IMR-90 (cell line): ENCODE measurements around the gene LETM1. TPM values are rescaled to one million over a fixed set of nuclear protein-coding genes. Genes with fewer than 3 reads are reported as not detected.

ENCODE experiments used
- ATAC-seq: fragments of 200-7000 bp; cut with Tn5 transposase; 2 replicates; pipeline ENCODE4 v1.9.1; 2020; ENCODE audit warnings: low read depth, mild to moderate bottlenecking, moderate library complexity
- BruUV-seq: library from RNA; stranded (reverse); fragments of 400-500 nt; replicated peaks from 2 replicates; lab custom pipeline; 2021; lab: Mats Ljungman, UMichigan
- CTCF ChIA-PET: fragments of 300-600 bp; formaldehyde crosslinking; extraction: SDS; loops from one replicate; lab custom pipeline; 2021; ENCODE audit warnings: antibody characterized with exemption; lab: Yijun Ruan, JAX
- POLR2A ChIA-PET: fragments of 300-600 bp; sonication (Branson Sonifier 250); formaldehyde crosslinking; loops from one replicate; lab custom pipeline; 2022; ENCODE audit warnings: antibody characterized with exemption; ENCODE audit not compliant: unreplicated experiment; lab: Charles Lee
- DNase-seq: peaks from one replicate; pipeline ENCODE4 v3.0.0; 2013
- H2AFZ ChIP-seq: replicated peaks from 2 replicates; pipeline ENCODE3; 2013; ENCODE audit warnings: low read length, mild to moderate bottlenecking; ENCODE audit not compliant: poor library complexity
- H2AK5ac ChIP-seq: 2 replicates; pipeline ENCODE4 v1.6.1; 2013; ENCODE audit warnings: low read depth, low read length, inconsistent platforms
- H2AK9ac ChIP-seq: replicated peaks from 2 replicates; pipeline ENCODE3; 2013; ENCODE audit warnings: mild to moderate bottlenecking, low read depth, low read length, moderate library complexity; ENCODE audit not compliant: poor library complexity
- H2BK120ac ChIP-seq: 2 replicates; pipeline ENCODE4 v1.6.1; 2013; ENCODE audit warnings: low read depth, low read length, inconsistent platforms
- H2BK15ac ChIP-seq: 3 replicates; pipeline ENCODE4 v1.6.1; 2013; ENCODE audit warnings: low read depth, low read length, inconsistent platforms
- H2BK20ac ChIP-seq: 2 replicates; pipeline ENCODE4 v1.6.1; 2013; ENCODE audit warnings: low read depth, mild to moderate bottlenecking, inconsistent platforms, low read length, moderate library complexity
- H2BK5ac ChIP-seq: 2 replicates; pipeline ENCODE4 v1.6.1; 2013; ENCODE audit warnings: mild to moderate bottlenecking, low read depth, low read length, inconsistent platforms; ENCODE audit not compliant: poor library complexity, severe bottlenecking
- H3K14ac ChIP-seq: replicated peaks from 2 replicates; pipeline ENCODE4 v1.6.1; 2013; ENCODE audit warnings: low read depth, low read length, inconsistent platforms
- H3K18ac ChIP-seq: 2 replicates; pipeline ENCODE4 v1.6.1; 2013; ENCODE audit warnings: low read depth, low read length, control low read depth
- H3K23ac ChIP-seq: 2 replicates; pipeline ENCODE4 v1.6.1; 2013; ENCODE audit warnings: low read depth, low read length, inconsistent platforms
- H3K27ac ChIP-seq: 2 replicates; pipeline ENCODE4 v1.5.1; 2013; ENCODE audit warnings: mild to moderate bottlenecking, control low read depth, low read length; ENCODE audit not compliant: insufficient read depth
- H3K27me3 ChIP-seq: 2 replicates; pipeline ENCODE4 v1.6.1; 2013; ENCODE audit warnings: low read length; ENCODE audit not compliant: control insufficient read depth, insufficient read depth
- H3K36me3 ChIP-seq: 2 replicates; pipeline ENCODE4 v1.6.1; 2013; ENCODE audit warnings: low read length, mixed read lengths; ENCODE audit not compliant: control insufficient read depth, insufficient read depth
- H3K4ac ChIP-seq: 2 replicates; pipeline ENCODE4 v1.6.1; 2013; ENCODE audit warnings: low read depth, low read length, inconsistent platforms
- H3K4me1 ChIP-seq: 2 replicates; pipeline ENCODE4 v1.6.1; 2013; ENCODE audit warnings: low read length, mixed read lengths; ENCODE audit not compliant: control insufficient read depth, insufficient read depth
- H3K4me2 ChIP-seq: 2 replicates; pipeline ENCODE4 v1.6.1; 2013; ENCODE audit warnings: low read depth, mild to moderate bottlenecking, control low read depth, low read length, moderate library complexity
- H3K4me3 ChIP-seq: 2 replicates; pipeline ENCODE4 v1.5.1; 2013; ENCODE audit warnings: low read depth, mild to moderate bottlenecking, control low read depth, low read length, moderate library complexity; ENCODE audit not compliant: insufficient read depth
- H3K56ac ChIP-seq: 2 replicates; pipeline ENCODE4 v1.6.1; 2013; ENCODE audit warnings: low read length, inconsistent platforms; ENCODE audit not compliant: insufficient read depth; ENCODE audit errors: extremely low read depth
- H3K79me1 ChIP-seq, 2 experiments: 2 replicates each; pipeline ENCODE4 v1.6.1; 2013; ENCODE audit warnings: low read length in 2 of 2, inconsistent platforms in 1 of 2, low read depth in 1 of 2
- H3K9ac ChIP-seq: 2 replicates; pipeline ENCODE4 v1.6.1; 2013; ENCODE audit warnings: low read depth, low read length, control low read depth
- H3K9me1 ChIP-seq: 2 replicates; pipeline ENCODE4 v1.6.1; 2013; ENCODE audit warnings: low read length, inconsistent platforms; ENCODE audit not compliant: insufficient read depth
- H3K9me3 ChIP-seq: 2 replicates; pipeline ENCODE4 v1.6.1; 2013; ENCODE audit warnings: low read length; ENCODE audit not compliant: control insufficient read depth, insufficient read depth
- H4K20me1 ChIP-seq: 2 replicates; pipeline ENCODE4 v1.6.1; 2013; ENCODE audit warnings: low read length, inconsistent platforms; ENCODE audit not compliant: insufficient read depth
- H4K5ac ChIP-seq: 2 replicates; pipeline ENCODE4 v1.6.1; 2013; ENCODE audit warnings: mild to moderate bottlenecking, low read depth, low read length, control low read depth
- H4K8ac ChIP-seq, 2 experiments: 2 replicates each; pipeline ENCODE4 v1.6.1; 2013; ENCODE audit warnings: low read depth in 2 of 2, low read length in 2 of 2, control low read depth in 1 of 2, inconsistent platforms in 1 of 2
- H4K91ac ChIP-seq: 2 replicates; pipeline ENCODE4 v1.6.1; 2013; ENCODE audit warnings: low read depth, low read length, inconsistent platforms; ENCODE audit not compliant: insufficient read depth
- BHLHE40 ChIP-seq: fragments of 150-350 bp; IDR thresholded peaks from 2 replicates; pipeline ENCODE4 v1.6.1; 2016; ENCODE audit warnings: mild to moderate bottlenecking, low read depth, low read length
- CHD1 ChIP-seq: IDR thresholded peaks from 2 replicates; pipeline ENCODE4 v1.6.1; 2012; ENCODE audit warnings: low read depth, low read length, improper control_type of control experiment
- MAZ ChIP-seq: IDR thresholded peaks from 2 replicates; pipeline ENCODE4 v1.6.1; 2012; ENCODE audit warnings: low read depth, mild to moderate bottlenecking, low read length, improper control_type of control experiment, moderate library complexity, borderline replicate concordance
- MXI1 ChIP-seq: IDR thresholded peaks from 2 replicates; pipeline ENCODE4 v1.6.1; 2012; ENCODE audit warnings: low read depth, mild to moderate bottlenecking, low read length, moderate library complexity, borderline replicate concordance
- NFE2L2 ChIP-seq: fragments of 150-350 bp; IDR thresholded peaks from 2 replicates; pipeline ENCODE4 v1.6.1; 2016; ENCODE audit warnings: low read depth, mild to moderate bottlenecking, low read length
- SMC3 ChIP-seq: fragments of 150-350 bp; IDR thresholded peaks from 2 replicates; pipeline ENCODE4 v1.6.1; 2016; ENCODE audit warnings: low read depth, mild to moderate bottlenecking, antibody characterized with exemption, low read length, moderate library complexity
- USF2 ChIP-seq: fragments of 150-350 bp; IDR thresholded peaks from 2 replicates; pipeline ENCODE4 v1.6.1; 2017; ENCODE audit warnings: mild to moderate bottlenecking, antibody characterized with exemption, low read length, low read depth
- WGBS, 2 experiments: methylation state at CpG; one replicate each; pipeline versions ENCODE4 v1.1.5 to v1.1.7; 2013; ENCODE audit warnings: missing lambda C conversion rate in 2 of 2; ENCODE audit not compliant: insufficient read length in 1 of 2; ENCODE audit errors: extremely low coverage in 2 of 2; 5-methylcytosine and 5-hydroxymethylcytosine counted together
- dilution Hi-C: fragments of 300-500 bp; cut with HindIII; formaldehyde crosslinking; loops from one replicate; pipeline ENCODE4 v1.14.3; 2018; ENCODE audit warnings: low sequenced_read_pairs; ENCODE audit not compliant: unreplicated experiment
- in situ Hi-C: fragments of 300-500 bp; cut with MboI; formaldehyde crosslinking; loops from 3 replicates; pipeline ENCODE4 v1.14.3; 2019; ENCODE audit warnings: low sequenced_read_pairs, inconsistent platforms, mixed read lengths
- intact Hi-C: fragments of 100-400 bp; cut with micrococcal nuclease; formaldehyde crosslinking; loops from 2 replicates; pipeline ENCODE4 v1.10.0; 2022
- polyA plus RNA-seq, 3 experiments: library from polyadenylated mRNA; depleted of rRNA; stranded (reverse); fragments of >200 nt; gene quantifications; 2 replicates each; pipeline ENCODE4 v1.2.3, GENCODE V29; 2012; ENCODE audit warnings: low replicate concordance in 1 of 3
- total RNA-seq: library from RNA; depleted of rRNA; stranded (reverse); fragments of >200 nt; gene quantifications from 2 replicates; pipeline ENCODE4 v1.2.3, GENCODE V29; 2012
- TF ChIP-seq, protein P1 (sequence below): conservative IDR thresholded peaks from 2 replicates; pipeline ENCODE4 v1.5.1; 2012; ENCODE audit warnings: mild to moderate bottlenecking, low read depth, low read length, improper control_type of control experiment

The LETM1 gene
- total and polyA plus RNA-seq, 2 of the 4 experiments (the other 2 are of a cell fraction) = 25.0 to 49.3 TPM

- H2BK20ac ChIP-seq = no peak overlapping the region
- in situ Hi-C loops = no loop called here
- ChIA-PET CTCF (no interaction called here), POLR2A (no interaction called here)
- H3K36me3 ChIP-seq = no peaks in the 10 kb centered on the region
- peaks cover 13% of the 10 kb centered on the region; the same call in 1 of the 2 replicates for H3K27me3 ChIP-seq
- no CpG with 5 or more reads among the region's 10 CpGs for WGBS, 2 experiments
- H3K18ac ChIP-seq = no peak overlapping the region
- no peak overlapping the region for H2AFZ ChIP-seq
- no peak overlapping the region for H3K4ac ChIP-seq
- dilution Hi-C loops = no loop called here
- no TSS peak for BruUV-seq
- no peak overlapping the region for H4K8ac ChIP-seq
- DNase-seq (no peak), ATAC-seq (no peak)
- H3K4me2 ChIP-seq = no peak overlapping the region
- H3K14ac ChIP-seq = no peak overlapping the region
- H2AK5ac ChIP-seq = no peak overlapping the region
- no peak overlapping the region for H2BK5ac ChIP-seq
- H3K27ac ChIP-seq = no peak overlapping the region
- intact Hi-C loops = no loop called here
- H3K4me3 ChIP-seq = no peak overlapping the region
- peaks cover 2% of the 10 kb centered on the region; the same call in 1 of the 2 replicates for H3K4me1 ChIP-seq
- H4K5ac ChIP-seq = no peak overlapping the region
- H2BK15ac ChIP-seq = no peak overlapping the region
- no peak overlapping the region for H4K91ac ChIP-seq
- H2AK9ac ChIP-seq = no peak overlapping the region
- no peaks in the 10 kb centered on the region for H3K9me1 ChIP-seq
- H3K79me1 ChIP-seq = no peaks in the 10 kb centered on the region
- no peak overlapping the region for H3K56ac ChIP-seq
- no peak overlapping the region for H3K23ac ChIP-seq
- no peak overlapping the region for H2BK120ac ChIP-seq
- TF ChIP-seq MXI1 = no peak
- TF ChIP-seq BHLHE40 = no peak
- no peak for TF ChIP-seq MAZ
- no peak for TF ChIP-seq NFE2L2
- TF ChIP-seq CHD1 = no peak
- TF ChIP-seq USF2 = no peak
- TF ChIP-seq, protein P1, sequence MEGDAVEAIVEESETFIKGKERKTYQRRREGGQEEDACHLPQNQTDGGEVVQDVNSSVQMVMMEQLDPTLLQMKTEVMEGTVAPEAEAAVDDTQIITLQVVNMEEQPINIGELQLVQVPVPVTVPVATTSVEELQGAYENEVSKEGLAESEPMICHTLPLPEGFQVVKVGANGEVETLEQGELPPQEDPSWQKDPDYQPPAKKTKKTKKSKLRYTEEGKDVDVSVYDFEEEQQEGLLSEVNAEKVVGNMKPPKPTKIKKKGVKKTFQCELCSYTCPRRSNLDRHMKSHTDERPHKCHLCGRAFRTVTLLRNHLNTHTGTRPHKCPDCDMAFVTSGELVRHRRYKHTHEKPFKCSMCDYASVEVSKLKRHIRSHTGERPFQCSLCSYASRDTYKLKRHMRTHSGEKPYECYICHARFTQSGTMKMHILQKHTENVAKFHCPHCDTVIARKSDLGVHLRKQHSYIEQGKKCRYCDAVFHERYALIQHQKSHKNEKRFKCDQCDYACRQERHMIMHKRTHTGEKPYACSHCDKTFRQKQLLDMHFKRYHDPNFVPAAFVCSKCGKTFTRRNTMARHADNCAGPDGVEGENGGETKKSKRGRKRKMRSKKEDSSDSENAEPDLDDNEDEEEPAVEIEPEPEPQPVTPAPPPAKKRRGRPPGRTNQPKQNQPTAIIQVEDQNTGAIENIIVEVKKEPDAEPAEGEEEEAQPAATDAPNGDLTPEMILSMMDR = no peak
- no peak for TF ChIP-seq SMC3
- no peak overlapping the region for H3K9ac ChIP-seq
- H3K9me3 ChIP-seq = no peaks in the 10 kb centered on the region
- H4K20me1 ChIP-seq = no peaks in the 10 kb centered on the region
Measured at GRCh38 chr4:1783015-1783414, 72.9 kb downstream of the LETM1 start.
